Bronchial smooth muscle cell (primary cell): ENCODE results near the gene TAF11L12. TPM values are rescaled to one million over a fixed set of nuclear protein-coding genes. Genes with fewer than 3 reads are reported as not detected.

Experiments
- total RNA-seq: library from RNA; depleted of rRNA; stranded (reverse); fragments of >200 nt; gene quantifications from 2 replicates; pipeline ENCODE4 v1.2.1, GENCODE V29; 2014

TAF11L12 gene
- total RNA-seq, result not detected in 2 replicates

DNA sequence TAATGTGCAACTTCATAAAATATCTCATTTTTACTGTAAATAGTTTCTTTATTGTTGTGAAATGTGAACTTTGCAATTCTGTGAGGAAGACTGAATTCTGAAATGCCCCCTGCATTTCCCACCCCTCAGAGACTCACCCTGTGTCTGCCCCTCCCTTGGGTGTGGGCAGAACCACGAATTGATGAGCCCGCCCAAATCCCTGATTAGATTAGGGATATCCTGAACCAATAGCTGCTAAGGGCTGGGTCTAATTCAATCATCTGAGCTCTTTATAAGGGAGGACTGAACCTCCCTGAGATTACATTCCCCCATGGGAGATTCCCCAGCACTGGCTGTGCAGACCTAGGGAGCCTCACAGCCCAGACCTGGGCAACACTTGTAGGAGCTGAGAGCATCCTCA lies at the start of gene TAF11L12:
Gene TAF11L12 (plus strand): TSS at position 301 of the 400 bp plus-strand sequence.

DNA sequence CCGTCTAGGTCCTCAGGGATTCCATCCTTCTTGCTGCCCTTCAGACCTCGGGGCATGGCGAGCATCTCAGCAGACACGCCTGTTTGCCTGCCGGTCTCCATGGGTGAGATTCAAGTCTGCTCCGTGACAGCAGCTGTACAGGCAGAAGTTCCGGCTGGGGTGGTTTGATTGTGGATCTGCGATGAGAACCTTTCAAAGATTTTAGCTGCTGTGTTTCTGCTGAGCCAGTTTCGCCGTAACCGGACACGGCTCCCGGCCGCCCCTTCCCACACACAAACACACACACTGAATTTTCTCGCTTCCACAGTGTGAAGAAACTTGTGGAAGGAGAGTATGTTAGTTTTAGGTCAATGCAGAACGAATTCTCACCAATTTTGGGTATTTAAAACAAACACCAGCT lies 24.5 kb upstream of the TAF11L12 start, which contains the start of gene TAF11L7:
Gene TAF11L7 (minus strand): TSS at position 101 of the 400 bp plus-strand sequence.

DNA sequence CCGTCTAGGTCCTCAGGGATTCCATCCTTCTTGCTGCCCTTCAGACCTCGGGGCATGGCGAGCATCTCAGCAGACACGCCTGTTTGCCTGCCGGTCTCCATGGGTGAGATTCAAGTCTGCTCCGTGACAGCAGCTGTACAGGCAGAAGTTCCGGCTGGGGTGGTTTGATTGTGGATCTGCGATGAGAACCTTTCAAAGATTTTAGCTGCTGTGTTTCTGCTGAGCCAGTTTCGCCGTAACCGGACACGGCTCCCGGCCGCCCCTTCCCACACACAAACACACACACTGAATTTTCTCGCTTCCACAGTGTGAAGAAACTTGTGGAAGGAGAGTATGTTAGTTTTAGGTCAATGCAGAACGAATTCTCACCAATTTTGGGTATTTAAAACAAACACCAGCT lies 19.3 kb upstream of the TAF11L12 start, which contains the start of gene TAF11L8:
Gene TAF11L8 (minus strand): TSS at position 101 of the 400 bp plus-strand sequence.

DNA sequence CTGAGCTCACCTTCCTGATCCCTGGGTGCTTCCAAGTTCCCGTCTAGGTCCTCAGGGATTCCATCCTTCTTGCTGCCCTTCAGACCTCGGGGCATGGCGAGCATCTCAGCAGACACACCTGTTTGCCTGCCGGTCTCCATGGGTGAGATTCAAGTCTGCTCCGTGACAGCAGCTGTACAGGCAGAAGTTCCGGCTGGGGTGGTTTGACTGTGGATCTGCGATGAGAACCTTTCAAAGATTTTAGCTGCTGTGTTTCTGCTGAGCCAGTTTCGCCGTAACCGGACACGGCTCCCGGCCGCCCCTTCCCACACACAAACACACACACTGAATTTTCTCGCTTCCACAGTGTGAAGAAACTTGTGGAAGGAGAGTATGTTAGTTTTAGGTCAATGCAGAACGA lies 15.9 kb upstream of the TAF11L12 start, which contains the start of gene TAF11L9:
Gene TAF11L9 (minus strand): TSS at position 140 of the 400 bp plus-strand sequence.

DNA sequence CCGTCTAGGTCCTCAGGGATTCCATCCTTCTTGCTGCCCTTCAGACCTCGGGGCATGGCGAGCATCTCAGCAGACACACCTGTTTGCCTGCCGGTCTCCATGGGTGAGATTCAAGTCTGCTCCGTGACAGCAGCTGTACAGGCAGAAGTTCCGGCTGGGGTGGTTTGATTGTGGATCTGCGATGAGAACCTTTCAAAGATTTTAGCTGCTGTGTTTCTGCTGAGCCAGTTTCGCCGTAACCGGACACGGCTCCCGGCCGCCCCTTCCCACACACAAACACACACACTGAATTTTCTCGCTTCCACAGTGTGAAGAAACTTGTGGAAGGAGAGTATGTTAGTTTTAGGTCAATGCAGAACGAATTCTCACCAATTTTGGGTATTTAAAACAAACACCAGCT lies 12.5 kb upstream of the TAF11L12 start, which contains the start of gene TAF11L10:
Gene TAF11L10 (minus strand): TSS at position 101 of the 400 bp plus-strand sequence.

DNA sequence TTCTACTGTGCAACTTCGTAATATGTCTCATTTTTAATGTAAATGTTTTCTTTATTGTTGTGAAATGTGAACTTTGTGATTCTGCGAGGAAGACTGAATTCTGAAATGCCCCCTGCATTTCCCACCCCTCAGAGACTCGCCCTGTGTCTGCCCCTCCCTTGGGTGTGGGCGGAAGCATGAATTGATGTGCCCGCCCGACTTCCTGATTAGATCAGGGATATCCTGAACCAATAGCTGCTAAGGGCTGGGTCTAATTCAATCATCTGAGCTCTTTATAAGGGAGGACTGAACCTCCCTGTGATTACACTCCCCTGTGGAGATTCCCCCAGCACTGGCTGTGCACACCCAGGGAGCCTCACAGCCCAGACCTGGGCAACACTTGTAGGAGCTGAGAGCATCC lies 6.3 kb upstream of the TAF11L12 start, which contains the start of gene TAF11L11:
Gene TAF11L11 (plus strand): TSS at position 304 of the 400 bp plus-strand sequence.

DNA sequence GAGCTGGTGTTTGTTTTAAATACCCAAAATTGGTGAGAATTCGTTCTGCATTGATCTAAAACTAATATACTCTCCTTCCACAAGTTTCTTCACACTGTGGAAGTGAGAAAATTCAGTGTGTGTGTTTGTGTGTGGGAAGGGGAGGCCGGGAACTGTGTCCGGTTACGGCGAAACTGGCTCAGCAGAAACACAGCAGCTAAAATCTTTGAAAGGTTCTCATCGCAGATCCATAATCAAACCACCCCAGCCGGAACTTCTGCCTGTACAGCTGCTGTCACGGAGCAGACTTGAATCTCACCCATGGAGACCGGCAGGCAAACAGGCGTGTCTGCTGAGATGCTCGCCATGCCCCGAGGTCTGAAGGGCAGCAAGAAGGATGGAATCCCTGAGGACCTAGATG lies 21.6 kb downstream of the TAF11L12 start, which contains the start of gene TAF11L13:
Gene TAF11L13 (plus strand): TSS at position 301 of the 400 bp plus-strand sequence.

DNA sequence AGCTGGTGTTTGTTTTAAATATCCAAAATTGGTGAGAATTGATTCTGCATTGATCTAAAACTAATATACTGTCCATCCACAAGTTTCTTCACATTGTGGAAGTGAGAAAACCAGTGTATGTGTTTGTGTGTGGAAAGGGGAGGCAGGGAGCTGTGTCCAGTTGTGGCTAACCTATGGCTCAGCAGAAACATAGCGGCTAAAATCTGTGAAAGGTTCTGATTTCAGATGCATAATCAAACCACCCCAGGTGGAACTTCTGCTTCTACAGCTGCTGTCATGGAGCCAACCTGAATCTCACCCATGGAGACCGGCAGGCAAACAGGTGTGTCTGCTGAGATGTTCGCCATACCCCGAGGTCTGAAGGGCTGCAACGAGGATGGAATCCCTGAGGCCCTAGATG lies 24.0 kb downstream of the TAF11L12 start, which contains the start of gene TAF11L14:
Gene TAF11L14 (plus strand): TSS at position 301 of the 400 bp plus-strand sequence.

Other genes with a start within 250 kb of the TAF11L12 start
- gene TAF11L2, start 112.2 kb upstream of the TAF11L12 start, total RNA-seq, result not detected in 2 replicates
- not detected in 2 replicates for gene TAF11L3, start 92.0 kb upstream of the TAF11L12 start, total RNA-seq
- not detected in 2 replicates for gene TAF11L4, start 88.6 kb upstream of the TAF11L12 start, total RNA-seq
- gene TAF11L5, start 85.2 kb upstream of the TAF11L12 start, total RNA-seq, result not detected in 2 replicates
- not detected in 2 replicates for gene TAF11L6, start 81.7 kb upstream of the TAF11L12 start, total RNA-seq
- gene TAF11L7, start 24.6 kb upstream of the TAF11L12 start, total RNA-seq, result not detected in 2 replicates
- not detected in 2 replicates for gene TAF11L8, start 19.4 kb upstream of the TAF11L12 start, total RNA-seq
- gene TAF11L9, start 16.0 kb upstream of the TAF11L12 start, total RNA-seq, result not detected in 2 replicates
- not detected in 2 replicates for gene TAF11L10, start 12.6 kb upstream of the TAF11L12 start, total RNA-seq
- gene TAF11L11, start 6.2 kb upstream of the TAF11L12 start, total RNA-seq, result not detected in 2 replicates
- gene TAF11L13, start 21.7 kb downstream of the TAF11L12 start, total RNA-seq, result not detected in 2 replicates
- gene TAF11L14, start 24.1 kb downstream of the TAF11L12 start, total RNA-seq, result not detected in 2 replicates